Endometrial microvascular endothelial cells (primary cell): Measurements from ENCODE around the gene C2orf74. TPM values are rescaled to one million over a fixed set of nuclear protein-coding genes. Genes with fewer than 3 reads are reported as not detected.

Source experiments
- in situ Hi-C: cut with HindIII; loops from 2 replicates; pipeline ENCODE4 v1.10.0; 2017; ENCODE audit warnings: low sequenced_read_pairs, low pct_unique_long_range_greater_than_20kb; ENCODE audit errors: inconsistent ontology term
- total RNA-seq: library from RNA; depleted of rRNA; stranded (reverse); fragments of >200 nt; gene quantifications from one replicate; pipeline ENCODE4 v1.2.3, GENCODE V29; 2015; ENCODE audit errors: inconsistent ontology term

Gene C2orf74
- total RNA-seq, 1 donor from 2014 or later: 15.1 TPM

- in situ Hi-C loops: no loop called here
Measured at GRCh38 chr2:61165946-61166345, 4.0 kb downstream of the C2orf74 start.

GRCh38 chr2:61167579-61167978 is 5.6 kb downstream of the C2orf74 start:
- in situ Hi-C loops: no loop called here

- in situ Hi-C loops: no loop called here
Measured at GRCh38 chr2:61172671-61173070, 10.7 kb downstream of the C2orf74 start.

- in situ Hi-C loops: no loop called here
Measured at GRCh38 chr2:61173116-61173515, 11.1 kb downstream of the C2orf74 start.

- in situ Hi-C loops: no loop called here
Measured at GRCh38 chr2:61175036-61175435, 13.0 kb downstream of the C2orf74 start.

- in situ Hi-C loops: no loop called here
Measured at GRCh38 chr2:61176755-61177726, 15.1 kb downstream of the C2orf74 start.

GRCh38 chr2:61177727-61178549 is 15.9 kb downstream of the C2orf74 start:
- in situ Hi-C loops: no loop called here

- in situ Hi-C loops: no loop called here
Measured at GRCh38 chr2:61178603-61179545, 16.9 kb downstream of the C2orf74 start.

- in situ Hi-C loops: no loop called here
Measured at GRCh38 chr2:61179701-61180639, 18.0 kb downstream of the C2orf74 start.

GRCh38 chr2:61180686-61181085 is 18.7 kb downstream of the C2orf74 start:
- in situ Hi-C loops: no loop called here

GRCh38 chr2:61181382-61182058 is 19.5 kb downstream of the C2orf74 start:
- in situ Hi-C loops: no loop called here

GRCh38 chr2:61182059-61182383 is 20.0 kb downstream of the C2orf74 start:
- in situ Hi-C loops: no loop called here

GRCh38 chr2:61183795-61184194 is 21.8 kb downstream of the C2orf74 start:
- in situ Hi-C loops: no loop called here

- in situ Hi-C loops: no loop called here
Measured at GRCh38 chr2:61184263-61184662, 22.3 kb downstream of the C2orf74 start.

- in situ Hi-C loops: no loop called here
Measured at GRCh38 chr2:61185231-61185728, 23.3 kb downstream of the C2orf74 start.

- in situ Hi-C loops: no loop called here
Measured at GRCh38 chr2:61187085-61187484, 25.1 kb downstream of the C2orf74 start.
